HG03025 (cell line): ENCODE results near the gene SP4.
"Not testable (repeated sequence)": the region's sequence is repeated elsewhere in the genome, so short reads cannot be mapped to it uniquely, and the experiment has no call there.

Experiments
- ATAC-seq: cut with Tn5 transposase; IDR thresholded peaks from one replicate; pipeline ENCODE4 v1.9.1; 2021; ENCODE audit warnings: mild to moderate bottlenecking, moderate library complexity; ENCODE audit not compliant: unreplicated experiment, low FRiP score

SP4 gene

GRCh38 chr7:21508538-21508937, 80.7 kb downstream of the SP4 start:
- no peak for ATAC-seq

- no peak for ATAC-seq
Observed at GRCh38 chr7:21514062-21514461, 86.2 kb downstream of the SP4 start.

- no peak for ATAC-seq
Observed at GRCh38 chr7:21524680-21525079, 96.8 kb downstream of the SP4 start.

- no peak for ATAC-seq
Observed at GRCh38 chr7:21526007-21526406, 98.1 kb downstream of the SP4 start.

- no peak for ATAC-seq
Observed at GRCh38 chr7:21526448-21526847, 98.6 kb downstream of the SP4 start.

GRCh38 chr7:21532485-21532884, 104.6 kb downstream of the SP4 start:
- ATAC-seq, result not testable (repeated sequence)

GRCh38 chr7:21533646-21534045, 105.8 kb downstream of the SP4 start:
- ATAC-seq, result not testable (repeated sequence)

GRCh38 chr7:21536445-21537118, 108.7 kb downstream of the SP4 start:
- not testable (repeated sequence) for ATAC-seq

- ATAC-seq, result no peak
Observed at GRCh38 chr7:21538936-21539495, 111.1 kb downstream of the SP4 start.

- peak; percentile 68 for ATAC-seq
Observed at GRCh38 chr7:21542891-21543527, 115.1 kb downstream of the SP4 start, which contains the start of gene DNAH11. Gene DNAH11 (plus strand): TSS chr7:21543039. CDS start chr7:21543246, 207 bp downstream.

GRCh38 chr7:21543528-21544302, 115.8 kb downstream of the SP4 start:
- peak; percentile 17 for ATAC-seq

- no peak for ATAC-seq
Observed at GRCh38 chr7:21544303-21544656, 116.4 kb downstream of the SP4 start.

- ATAC-seq, result no peak
Observed at GRCh38 chr7:21544715-21545114, 116.8 kb downstream of the SP4 start.

- ATAC-seq, result no peak
Observed at GRCh38 chr7:21547501-21547900, 119.6 kb downstream of the SP4 start.

- ATAC-seq, result no peak
Observed at GRCh38 chr7:21548491-21548890, 120.6 kb downstream of the SP4 start.

GRCh38 chr7:21550076-21550475, 122.2 kb downstream of the SP4 start:
- no peak for ATAC-seq

- no peak for ATAC-seq
Observed at GRCh38 chr7:21550821-21551531, 123.1 kb downstream of the SP4 start.

GRCh38 chr7:21562385-21562784, 134.5 kb downstream of the SP4 start:
- no peak for ATAC-seq
